GM04504 (cell line): ENCODE data around the gene TRPM1.
A peak's percentile ranks its signal among the peaks of the same experiment; 100 is the strongest.

Experiments used
- DNase-seq: peaks from one replicate; pipeline ENCODE4 v3.0.0-alpha.2; 2012; ENCODE audit warnings: low read depth

TRPM1 gene

GRCh38 chr15:31101262-31102038 lies at the start of gene TRPM1:
TRPM1 (minus strand) TSS chr15:31101725; CDS start chr15:31081355, 20,370 bp downstream.
- DNase-seq = no peak

DNA sequence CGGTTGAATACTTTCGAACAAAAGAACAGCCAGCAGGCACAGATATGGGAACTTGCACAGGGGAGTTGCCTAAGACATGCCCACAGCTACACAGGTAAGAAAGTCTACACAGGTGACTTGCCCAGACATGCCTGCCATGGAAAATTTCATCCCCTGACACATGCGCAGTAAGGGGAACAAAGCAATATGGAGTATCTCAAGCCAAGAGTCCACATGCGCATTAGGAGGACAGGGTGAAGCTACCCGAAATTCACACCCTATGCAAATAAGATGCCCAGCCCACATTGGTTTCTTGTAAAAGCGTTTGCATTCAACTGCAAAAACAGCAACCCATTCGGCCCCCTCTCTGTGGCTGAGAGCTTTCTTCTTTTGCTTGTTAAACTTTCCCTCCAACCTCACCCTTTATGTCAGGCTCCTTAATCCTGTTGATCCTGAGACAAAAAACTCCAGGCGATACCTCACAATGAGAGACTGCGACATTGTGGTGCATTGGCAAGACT lies 49.3 kb upstream of the TRPM1 start:
- no peak for DNase-seq

GRCh38 chr15:31149987-31150386 lies 48.5 kb upstream of the TRPM1 start:
- no peak for DNase-seq

- DNase-seq = no peak
Observed at GRCh38 chr15:31149088-31149505, 47.6 kb upstream of the TRPM1 start.

GRCh38 chr15:31148297-31149087 lies 47.0 kb upstream of the TRPM1 start:
- no peak for DNase-seq

DNA sequence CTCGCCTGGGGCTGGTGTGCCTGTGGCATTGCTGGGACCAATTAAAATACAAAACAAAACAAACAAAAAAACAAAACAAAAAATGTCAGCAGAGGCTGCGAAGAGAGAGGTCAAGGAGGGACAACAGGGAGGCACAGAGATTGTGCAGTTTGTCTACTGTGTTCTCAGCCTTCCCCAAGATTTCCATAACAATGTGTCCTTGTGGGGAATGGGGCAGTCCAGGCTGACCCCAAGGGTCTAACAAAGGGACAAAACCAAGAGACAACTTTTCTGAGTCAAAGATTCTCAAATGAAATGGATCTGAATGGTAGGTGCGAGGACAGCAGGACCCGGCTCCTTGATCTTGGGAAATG lies 46.4 kb upstream of the TRPM1 start:
- no peak for DNase-seq

- no peak for DNase-seq
Observed at GRCh38 chr15:31147456-31147855, 45.9 kb upstream of the TRPM1 start.

- no peak for DNase-seq
Observed at GRCh38 chr15:31145271-31145911, 43.9 kb upstream of the TRPM1 start.

DNA sequence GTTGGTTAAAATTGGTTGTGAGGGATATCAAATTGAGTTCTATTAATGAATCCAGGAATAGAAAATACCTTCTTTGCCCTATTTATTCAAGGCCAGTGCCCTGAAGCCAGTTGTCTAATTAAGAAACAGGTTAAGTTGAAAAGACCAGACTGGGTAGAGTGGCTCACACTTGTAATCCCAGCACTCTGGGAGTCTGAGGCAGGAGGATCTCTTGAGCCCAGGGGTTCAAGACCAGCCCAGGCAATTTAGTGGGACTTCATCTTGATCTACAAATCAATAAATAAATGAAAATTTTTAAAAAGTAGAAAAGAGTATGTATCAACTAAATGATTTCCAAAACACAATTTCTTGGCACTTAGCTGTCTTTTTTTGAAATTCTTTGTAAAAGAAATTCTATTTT lies 40.3 kb upstream of the TRPM1 start:
- no peak for DNase-seq

DNA sequence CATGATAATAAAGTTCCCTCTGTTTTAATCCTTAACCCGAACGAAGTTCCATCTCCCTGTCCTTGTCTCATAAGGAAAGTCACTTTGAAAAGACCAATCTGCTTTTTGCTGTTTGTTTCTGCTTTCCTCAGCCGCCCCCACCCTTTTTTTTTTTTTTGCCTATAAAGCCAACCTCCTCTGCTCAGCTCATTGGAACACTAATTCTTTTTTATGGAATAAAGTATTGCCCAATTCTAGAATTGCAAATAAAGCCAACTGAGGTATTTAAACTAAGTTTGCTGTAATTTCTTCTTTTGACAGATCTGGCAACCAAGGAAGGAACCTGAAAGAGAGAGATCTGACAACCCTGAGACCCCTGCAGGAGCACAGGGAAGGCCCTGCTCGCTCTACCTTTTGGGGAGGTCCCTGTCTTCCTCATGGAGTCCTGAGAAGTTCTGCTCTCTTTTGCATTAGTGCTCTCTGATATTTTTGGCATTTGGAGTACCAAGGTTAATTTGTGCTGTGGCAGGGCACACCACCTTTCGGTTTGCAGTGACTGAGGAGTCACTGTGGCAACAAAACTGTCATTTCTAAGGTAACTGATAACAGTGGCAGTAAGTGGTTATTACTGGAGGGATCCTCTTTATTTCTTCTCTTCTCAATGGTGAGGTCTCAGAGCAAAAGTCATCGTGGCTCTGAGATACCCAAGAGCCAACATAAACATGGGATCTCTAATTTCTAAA lies 35.2 kb upstream of the TRPM1 start:
- no peak for DNase-seq

- no peak for DNase-seq
Observed at GRCh38 chr15:31136016-31136415, 34.5 kb upstream of the TRPM1 start.

DNA sequence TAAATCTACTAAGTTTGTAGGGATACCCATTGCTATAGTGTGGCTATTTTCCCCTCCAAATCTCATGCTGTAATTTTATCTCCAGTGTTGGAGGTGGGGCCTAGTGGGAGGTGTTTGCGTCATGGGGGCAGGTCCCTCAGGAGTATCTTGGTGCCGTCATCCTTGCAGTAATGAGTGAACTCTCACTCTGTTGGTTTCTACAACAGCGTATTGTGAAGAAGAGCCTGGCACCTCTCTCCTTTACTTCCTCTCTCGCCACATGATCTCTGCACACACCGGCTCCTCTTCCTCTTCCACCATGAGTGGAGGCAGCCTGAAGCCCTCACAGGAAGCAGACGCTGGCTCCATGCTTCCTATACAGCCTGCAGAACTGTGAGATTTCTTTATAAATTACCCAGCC lies 34.0 kb upstream of the TRPM1 start:
- DNase-seq = no peak

- DNase-seq = no peak
Observed at GRCh38 chr15:31133890-31134289, 32.4 kb upstream of the TRPM1 start.

GRCh38 chr15:31131853-31132375 lies 30.4 kb upstream of the TRPM1 start:
- DNase-seq = no peak

- no peak for DNase-seq
Observed at GRCh38 chr15:31130576-31131237, 29.2 kb upstream of the TRPM1 start.

DNA sequence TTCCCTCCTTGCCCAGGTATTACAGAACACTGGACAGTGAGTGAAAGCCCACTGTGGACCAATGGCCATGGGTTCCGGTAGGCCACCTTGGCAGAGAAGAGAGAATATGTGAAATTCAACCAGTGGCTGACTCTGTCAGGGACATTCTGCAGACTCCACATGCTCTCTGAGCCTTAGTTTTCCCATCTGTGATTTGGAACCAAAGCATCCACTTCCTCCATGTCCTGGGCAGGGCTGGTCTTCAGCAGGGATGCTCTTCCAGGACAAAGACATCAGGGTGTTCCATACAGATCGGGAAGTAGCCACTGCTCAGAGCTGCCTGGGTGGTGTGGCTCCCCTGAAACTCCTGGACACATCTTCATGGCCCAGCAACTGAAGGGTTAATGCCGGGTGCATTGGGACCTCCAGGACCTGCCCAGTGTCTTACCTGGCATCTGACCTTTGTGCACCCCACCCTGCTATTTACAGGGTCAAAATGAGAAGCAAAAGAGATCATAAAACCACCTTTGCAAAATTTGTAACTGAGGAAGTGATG lies 28.3 kb upstream of the TRPM1 start:
- DNase-seq = no peak

DNA sequence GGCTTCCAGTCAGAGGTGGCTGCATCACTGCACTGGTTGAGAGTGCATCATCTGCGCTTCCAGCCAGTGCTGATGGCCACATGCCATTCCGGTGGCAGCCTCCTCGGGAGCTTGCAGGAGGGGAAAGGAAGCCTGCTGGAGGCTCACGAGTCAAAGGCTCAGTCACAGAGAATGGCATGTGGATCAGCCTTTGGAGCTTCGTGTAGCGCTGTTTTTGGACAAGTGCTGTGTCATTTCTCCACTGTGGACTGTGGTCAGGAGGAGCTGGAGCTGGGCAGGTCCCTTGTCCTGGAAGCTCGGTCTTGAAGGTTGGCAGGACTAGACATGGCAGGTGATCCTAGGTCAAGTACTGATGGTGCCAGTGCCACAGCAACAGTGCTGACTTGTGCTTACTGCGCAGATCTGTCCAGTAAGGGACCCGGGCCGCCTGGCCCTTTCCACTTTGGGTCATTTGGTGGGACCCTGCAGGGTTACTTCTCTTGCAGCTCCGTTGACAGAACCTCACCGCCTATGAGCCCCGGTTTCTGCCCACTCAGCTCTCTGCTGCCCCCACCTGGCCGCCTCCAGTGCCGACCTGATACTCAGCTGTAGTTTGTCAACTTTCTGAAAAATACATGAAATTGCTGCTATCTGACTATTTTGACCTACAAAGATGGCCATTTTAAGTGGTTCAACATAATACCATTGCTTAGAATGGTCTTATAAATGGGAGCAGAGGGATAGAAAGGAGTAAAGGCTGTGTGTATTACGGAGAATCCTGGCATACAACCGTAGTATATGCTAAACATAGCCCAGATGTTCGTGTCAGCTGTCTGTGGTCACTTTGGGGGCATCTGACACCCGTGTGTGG lies 27.6 kb upstream of the TRPM1 start:
- peak; percentile 23 for DNase-seq

DNA sequence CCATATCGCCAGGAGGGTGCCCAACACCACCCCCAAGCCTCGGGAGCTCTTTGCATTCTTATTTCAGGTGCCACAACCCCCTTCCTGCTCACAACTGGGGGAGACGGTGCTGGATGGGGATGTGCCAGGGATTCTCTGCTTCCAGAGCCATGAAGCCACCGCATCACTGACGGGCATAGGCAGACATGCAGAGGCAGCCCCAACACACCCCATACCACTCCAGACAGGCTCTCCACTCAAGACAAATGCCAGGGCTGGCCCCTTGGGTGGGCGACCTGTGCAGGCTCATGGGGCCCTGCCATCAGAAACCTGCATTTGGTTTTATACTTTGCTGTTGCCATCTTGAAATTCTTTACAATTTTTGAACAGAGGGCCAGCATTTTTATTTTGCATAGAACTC lies 27.0 kb upstream of the TRPM1 start:
- no peak for DNase-seq

DNA sequence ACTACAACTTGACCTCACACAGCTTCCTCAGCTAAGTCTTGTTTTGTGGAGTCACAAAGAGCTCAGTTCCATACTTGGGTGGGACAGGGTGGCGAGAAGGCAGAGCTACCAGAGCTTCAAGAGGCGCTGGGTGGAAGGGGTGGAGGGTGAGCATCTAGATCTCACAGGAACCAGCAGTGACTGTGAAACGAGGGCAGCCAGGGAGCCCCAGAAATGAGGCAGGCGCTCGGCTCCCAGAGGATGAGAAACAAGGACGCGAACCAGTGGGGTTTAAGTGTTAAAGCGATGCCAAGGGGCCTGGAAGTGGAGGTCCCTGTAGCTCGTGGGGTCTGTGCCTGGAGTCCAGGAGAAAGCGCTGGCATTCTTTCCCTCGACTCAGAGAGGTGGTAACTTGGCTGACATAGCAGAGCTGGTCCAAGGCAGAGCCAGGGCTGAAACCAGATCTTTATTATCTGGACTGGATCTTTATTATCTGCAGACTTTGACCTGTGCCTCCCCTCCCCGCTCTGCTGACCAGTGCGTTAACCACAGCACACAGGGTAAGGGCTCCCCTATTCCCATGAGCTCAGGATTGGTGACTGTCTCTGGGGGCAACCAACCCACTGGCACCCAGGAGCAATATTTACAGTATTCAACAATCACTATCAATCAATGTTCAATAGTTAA lies 26.2 kb upstream of the TRPM1 start:
- DNase-seq = no peak

- DNase-seq = no peak
Observed at GRCh38 chr15:31125061-31125460, 23.5 kb upstream of the TRPM1 start.
